Measurements from ENCODE around the gene DIAPH3.

DNA sequence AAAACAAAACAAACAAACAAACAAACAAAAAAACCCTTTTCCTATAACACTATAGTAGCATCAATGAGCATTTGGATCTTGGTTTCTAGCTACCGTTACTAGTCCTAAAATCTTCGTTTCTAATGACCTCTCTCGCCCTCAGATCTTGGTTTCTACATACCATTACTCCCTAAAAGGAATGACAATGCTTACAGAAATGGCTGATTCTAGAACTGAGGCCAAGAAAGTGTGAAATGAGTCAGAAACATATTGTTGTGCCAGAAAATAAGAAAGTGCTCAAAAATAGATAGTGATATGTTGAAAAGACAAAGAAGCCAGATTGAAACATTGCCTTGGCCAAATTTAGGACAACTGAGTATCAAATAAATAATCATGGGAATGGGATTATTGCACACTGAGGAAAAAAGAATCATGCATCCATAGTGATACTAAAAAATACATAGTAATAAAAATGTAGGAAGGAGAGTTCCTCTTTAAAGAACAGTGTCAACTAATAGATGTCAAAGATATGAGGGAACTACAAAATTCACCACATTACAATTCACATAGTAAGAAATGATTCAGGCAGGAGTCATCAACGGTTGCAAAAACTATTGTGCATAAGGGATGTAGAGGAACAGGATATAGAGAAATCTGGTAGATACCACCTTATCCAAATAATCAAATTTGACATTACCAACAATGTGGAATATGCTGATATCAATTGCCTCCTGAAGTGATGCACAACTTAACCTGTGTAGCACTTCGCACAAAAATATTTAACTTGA lies 386.6 kb downstream of the DIAPH3 start:
- TF ChIP-seq POLR2A (IDR thresholded peaks at IDR 0.05), result no peak
- TF ChIP-seq, protein P1, sequence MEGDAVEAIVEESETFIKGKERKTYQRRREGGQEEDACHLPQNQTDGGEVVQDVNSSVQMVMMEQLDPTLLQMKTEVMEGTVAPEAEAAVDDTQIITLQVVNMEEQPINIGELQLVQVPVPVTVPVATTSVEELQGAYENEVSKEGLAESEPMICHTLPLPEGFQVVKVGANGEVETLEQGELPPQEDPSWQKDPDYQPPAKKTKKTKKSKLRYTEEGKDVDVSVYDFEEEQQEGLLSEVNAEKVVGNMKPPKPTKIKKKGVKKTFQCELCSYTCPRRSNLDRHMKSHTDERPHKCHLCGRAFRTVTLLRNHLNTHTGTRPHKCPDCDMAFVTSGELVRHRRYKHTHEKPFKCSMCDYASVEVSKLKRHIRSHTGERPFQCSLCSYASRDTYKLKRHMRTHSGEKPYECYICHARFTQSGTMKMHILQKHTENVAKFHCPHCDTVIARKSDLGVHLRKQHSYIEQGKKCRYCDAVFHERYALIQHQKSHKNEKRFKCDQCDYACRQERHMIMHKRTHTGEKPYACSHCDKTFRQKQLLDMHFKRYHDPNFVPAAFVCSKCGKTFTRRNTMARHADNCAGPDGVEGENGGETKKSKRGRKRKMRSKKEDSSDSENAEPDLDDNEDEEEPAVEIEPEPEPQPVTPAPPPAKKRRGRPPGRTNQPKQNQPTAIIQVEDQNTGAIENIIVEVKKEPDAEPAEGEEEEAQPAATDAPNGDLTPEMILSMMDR (IDR thresholded peaks at IDR 0.05), result no peak

Measured in lower leg skin (tissue), 3 donors.